HEK293T (cell line): Measurements from ENCODE around the gene SULT1B1.

Experiments
- ARNT ChIP-seq: fragments of 450-650 bp; IDR thresholded peaks from 2 replicates; pipeline ENCODE4 v1.6.1; 2017; ENCODE audit warnings: mild to moderate bottlenecking
- BHLHE40 ChIP-seq: fragments of 450-650 bp; IDR thresholded peaks from 2 replicates; pipeline ENCODE4 v1.6.1; 2016; ENCODE audit warnings: mild to moderate bottlenecking, moderate library complexity, borderline replicate concordance
- CTBP1 ChIP-seq: fragments of 450-650 bp; IDR thresholded peaks from 2 replicates; pipeline ENCODE4 v1.6.1; 2016; ENCODE audit warnings: borderline replicate concordance
- FOXA1 ChIP-seq: fragments of 450-650 bp; IDR thresholded peaks from 2 replicates; pipeline ENCODE4 v1.6.1; 2016; ENCODE audit warnings: mild to moderate bottlenecking
- FOXK2 ChIP-seq: fragments of 450-650 bp; IDR thresholded peaks from 2 replicates; pipeline ENCODE4 v1.6.1; 2016; ENCODE audit warnings: mild to moderate bottlenecking
- FOXM1 ChIP-seq: fragments of 450-650 bp; IDR thresholded peaks from 2 replicates; pipeline ENCODE4 v1.6.1; 2017; ENCODE audit warnings: mild to moderate bottlenecking, borderline replicate concordance
- PKNOX1 ChIP-seq: fragments of 450-650 bp; IDR thresholded peaks from 2 replicates; pipeline ENCODE4 v1.6.1; 2016
- SP1 ChIP-seq: fragments of 450-650 bp; IDR thresholded peaks from 2 replicates; pipeline ENCODE4 v1.6.1; 2017
- SUZ12 ChIP-seq: fragments of 450-650 bp; IDR thresholded peaks from 2 replicates; pipeline ENCODE4 v1.6.1; 2016; ENCODE audit warnings: mild to moderate bottlenecking

GRCh38 chr4:69735119-69735518 lies 25.3 kb downstream of the SULT1B1 start:
- TF ChIP-seq FOXM1 (no peak), CTBP1 (no peak), SP1 (no peak), FOXA1 (no peak), FOXK2 (no peak), ARNT (no peak), SUZ12 (no peak), BHLHE40 (no peak), PKNOX1 (no peak)
